Activated naive CD4-positive, alpha-beta T cell (primary cell): Measurements from ENCODE around the gene ADARB1.

ENCODE experiments used
- DNase-seq, 4 experiments: peaks; one replicate each; lab custom pipeline; 2025; lab: John Stamatoyannopoulos, UW

Gene ADARB1

GRCh38 chr21:45054927-45055612 lies 19.3 kb upstream of the ADARB1 start:
- no peak for DNase-seq

- no peak for DNase-seq
Observed at GRCh38 chr21:45055861-45056260, 18.5 kb upstream of the ADARB1 start.

GRCh38 chr21:45056296-45056904 lies 18.0 kb upstream of the ADARB1 start:
- no peak for DNase-seq

- no peak for DNase-seq
Observed at GRCh38 chr21:45056917-45057560, 17.3 kb upstream of the ADARB1 start.

GRCh38 chr21:45057886-45058285 lies 16.5 kb upstream of the ADARB1 start:
- no peak for DNase-seq

- DNase-seq, result no peak
Observed at GRCh38 chr21:45059121-45059520, 15.3 kb upstream of the ADARB1 start.

GRCh38 chr21:45060089-45060488 lies 14.3 kb upstream of the ADARB1 start:
- DNase-seq, result no peak

GRCh38 chr21:45060675-45061311 lies 13.6 kb upstream of the ADARB1 start:
- no peak for DNase-seq

GRCh38 chr21:45064091-45064490 lies 10.3 kb upstream of the ADARB1 start:
- DNase-seq, result no peak

GRCh38 chr21:45064618-45065399 lies 9.6 kb upstream of the ADARB1 start:
- DNase-seq, result no peak

- no peak for DNase-seq
Observed at GRCh38 chr21:45067462-45068285, 6.7 kb upstream of the ADARB1 start.

- no peak for DNase-seq
Observed at GRCh38 chr21:45069085-45069484, 5.3 kb upstream of the ADARB1 start.

GRCh38 chr21:45069711-45070110 lies 4.7 kb upstream of the ADARB1 start:
- DNase-seq, result no peak

GRCh38 chr21:45071078-45071873 lies 3.1 kb upstream of the ADARB1 start:
- no peak for DNase-seq

- DNase-seq, result no peak
Observed at GRCh38 chr21:45071874-45072737, 2.3 kb upstream of the ADARB1 start.

GRCh38 chr21:45072738-45073300 lies 1.6 kb upstream of the ADARB1 start:
- DNase-seq, result no peak

GRCh38 chr21:45073301-45074047 lies 906 bp upstream of the ADARB1 start:
- DNase-seq, result no peak
